Pancreas (tissue), 10 donors: Measurements from ENCODE around the gene HIBADH. TPM values are rescaled to one million over a fixed set of nuclear protein-coding genes. Genes with fewer than 3 reads are reported as not detected.
"Not testable (repeated sequence)": the region's sequence is repeated elsewhere in the genome, so short reads cannot be mapped to it uniquely, and the experiment has no call there.

Source experiments
- ATAC-seq, 4 donors: fragments of 200-7000 bp; cut with Tn5 transposase; one replicate each; pipeline versions ENCODE4 v1.8.0 to v1.9.1; 2020; ENCODE audit warnings: mild to moderate bottlenecking in 4 of 4, moderate library complexity in 4 of 4
- DNase-seq, 6 donors: peaks; one replicate each; pipeline ENCODE4 v3.0.0-alpha.2; 2020
- FAIRE-seq: peaks from 2 replicates; lab custom pipeline; 2012; peaks lifted over from hg19 to GRCh38; lab: Jason Lieb, UNC
- H3K27ac ChIP-seq, 4 donors: fragments of 200-600 bp; sonication (generic); 1 replicate in 3 of 4; 2 replicates in 1 of 4; pipeline versions ENCODE4 v1.5.0 to v1.8.0; 2020
- H3K27me3 ChIP-seq, 4 donors: fragments of 200-600 bp; one replicate each; pipeline ENCODE4 v1.8.0; 2021
- H3K36me3 ChIP-seq, 3 donors: fragments of 200-600 bp; sonication (generic) in 1 of 3; one replicate each; pipeline versions ENCODE4 v1.5.0 to v1.8.0; 2020 to 2021
- H3K4me1 ChIP-seq, 3 donors: fragments of 200-600 bp; one replicate each; pipeline ENCODE4 v1.8.0; 2021
- H3K4me3 ChIP-seq, 4 donors: fragments of 200-600 bp; sonication (generic) in 2 of 4; one replicate each; pipeline versions ENCODE4 v1.5.0 to v1.8.0; 2020 to 2021
- H3K9me3 ChIP-seq, 4 donors: fragments of 200-600 bp; one replicate each; pipeline ENCODE4 v1.8.0; 2021
- CTCF ChIP-seq, 4 donors: fragments of 200-600 bp; sonication (generic) in 3 of 4; IDR thresholded peaks; one replicate each; pipeline versions ENCODE4 v1.5.0 to v1.8.0; 2021; ENCODE audit warnings: antibody characterized with exemption in 4 of 4
- WGBS, 2 donors: extraction: QIAGEN DNeasy Blood & Tissue Kit; methylation state at CpG; one replicate each; pipeline ENCODE4 v1.1.7; 2013; 5-methylcytosine and 5-hydroxymethylcytosine counted together
- intact Hi-C, 3 donors: fragments of 100-400 bp; cut with DNase I; formaldehyde crosslinking; loops; one replicate each; pipeline versions ENCODE4 v1.11.1 to v1.14.2; 2022
- polyA plus RNA-seq, 2 donors: library from polyadenylated mRNA; stranded (reverse); fragments of 200-250 nt; gene quantifications; one replicate each; pipeline ENCODE4 v1.2.3, GENCODE V29; 2013
- total RNA-seq, 6 donors: library from RNA; stranded (reverse); fragmentation: NEBNext Ultra II Directional in 4 of 6; extraction: Animal tissue kit (Norgen Biotek cat#: 25700) in 4 of 6; gene quantifications; one replicate each; pipeline versions ENCODE4 v1.2.1 to v1.2.4, GENCODE V29; 2021 to 2023
- donor health status: healthy with polysubstance abuse.
- donor health status: DM: no; HTN: no; CAD: no; lungs with moderate emphysema.
- donor health status: DM: no; HTN: no; CAD: no.
- donor health status: control.
- donor health status: control.
- donor health status: Bipolar disorder and iron deficiency.
- donor health status: DM: yes; HTN: yes; CAD: no.
- donor health status: DM: no; HTN: no; CAD: no.
- donor health status: DM: no; HTN: no; CAD: no.
- donor health status: DM: yes; HTN: yes; CAD: no.

Gene HIBADH
- total and polyA plus RNA-seq, 8 donors, result 10.2 to 23.3 (median 14.2) TPM

GRCh38 chr7:27677912-27678612 is 15.4 kb upstream of the HIBADH start:
- intact Hi-C loops, result no loop called here
- FAIRE-seq, result peak; percentile 20
- WGBS, 2 donors, result 36 to 41% methylated on average over 3 of the region's 3 CpGs
- DNase-seq, result peak in 1 of 6 donors; percentile 23
- Histone ChIP-seq H3K36me3 (no peaks in the 10 kb centered on the region), H3K4me3 (no peak overlapping the region), H3K4me1 (peaks cover 0 to 15% (median 5%) of the 10 kb centered on the region in 3 donors), H3K27ac (peak overlapping the region in 2 of 4 donors; percentile 50 to 86), H3K9me3 (no peaks in the 10 kb centered on the region), H3K27me3 (no peaks in the 10 kb centered on the region)
- no peak for TF ChIP-seq CTCF (IDR thresholded peaks at IDR 0.05)
- ATAC-seq, result peak; percentile 79 to 93 (median 82)

- H3K27me3 ChIP-seq, H3K9me3 ChIP-seq, DNase-seq, FAIRE-seq, H3K27ac ChIP-seq, H3K36me3 ChIP-seq, ATAC-seq, intact Hi-C loops, H3K4me3 ChIP-seq: not testable (repeated sequence)
- WGBS, 2 donors, result 97 to 100% methylated on average over 1 to 3 of the region's 3 CpGs
- peaks cover 0 to 15% (median 5%) of the 10 kb centered on the region in 3 donors for H3K4me1 ChIP-seq
Measured at GRCh38 chr7:27674126-27674525, 11.4 kb upstream of the HIBADH start.

- Histone ChIP-seq H3K27me3 (no peaks in the 10 kb centered on the region), H3K27ac (no peak overlapping the region), H3K36me3 (no peaks in the 10 kb centered on the region), H3K9me3 (no peaks in the 10 kb centered on the region), H3K4me3 (no peak overlapping the region), H3K4me1 (no peaks in the 10 kb centered on the region)
- whole genome bisulfite sequencing, 2 donors, result 54 to 59% methylated on average over 3 of the region's 3 CpGs
- ATAC-seq, result no peak
- DNase-seq, result no peak
- FAIRE-seq, result no peak
- intact Hi-C loops, result no loop called here
- TF ChIP-seq CTCF (IDR thresholded peaks at IDR 0.05), result no peak
Measured at GRCh38 chr7:27671675-27672074, 9.0 kb upstream of the HIBADH start.

GRCh38 chr7:27670676-27671075 is 8.0 kb upstream of the HIBADH start:
- Histone ChIP-seq H3K27me3 (no peaks in the 10 kb centered on the region), H3K27ac (no peak overlapping the region), H3K4me1 (no peaks in the 10 kb centered on the region), H3K36me3 (no peaks in the 10 kb centered on the region), H3K4me3 (no peak overlapping the region), H3K9me3 (no peaks in the 10 kb centered on the region)
- DNase-seq (no peak), ATAC-seq (no peak), FAIRE-seq (no peak)
- intact Hi-C loops, result no loop called here
- no peak for TF ChIP-seq CTCF (IDR thresholded peaks at IDR 0.05)
- WGBS, 2 donors, result 63 to 78% methylated on average over 2 of the region's 2 CpGs

GRCh38 chr7:27670177-27670576 is 7.5 kb upstream of the HIBADH start:
- Histone ChIP-seq H3K4me1 (no peaks in the 10 kb centered on the region), H3K27me3 (no peaks in the 10 kb centered on the region), H3K9me3 (no peaks in the 10 kb centered on the region), H3K4me3 (no peak overlapping the region), H3K36me3 (no peaks in the 10 kb centered on the region), H3K27ac (no peak overlapping the region)
- DNase-seq (no peak), FAIRE-seq (no peak), ATAC-seq (no peak)
- WGBS, 2 donors, result 82 to 89% methylated on average over 2 of the region's 2 CpGs
- no peak for TF ChIP-seq CTCF (IDR thresholded peaks at IDR 0.05)
- intact Hi-C loops, result no loop called here
